ENCODE measurements around the gene SDCCAG8.
A peak's percentile ranks its signal among the peaks of the same experiment; 100 is the strongest.

GRCh38 chr1:243475966-243476365 lies 220.1 kb downstream of the SDCCAG8 start:
- peak in 1 of 6 experiments; percentile 5 for TF ChIP-seq CTCF (IDR thresholded peaks at IDR 0.05)
- no peak for TF ChIP-seq POLR2A (IDR thresholded peaks at IDR 0.05)

All from Peyer's patch (tissue), 4 donors.